KOPT-K1 (cell line): ENCODE data around the gene CASP3.
A peak's percentile ranks its signal among the peaks of the same experiment; 100 is the strongest.
"Not testable (repeated sequence)": the region's sequence is repeated elsewhere in the genome, so short reads cannot be mapped to it uniquely, and the experiment has no call there.

Source experiments
- H3K27ac ChIP-seq: fragments of 200-600 bp; sonication (generic); 2 replicates; pipeline ENCODE4 v1.5.1; 2016; ENCODE audit warnings: antibody characterized with exemption, mild to moderate bottlenecking, low read depth, low read length; ENCODE audit not compliant: poor library complexity, severe bottlenecking
- H3K36me3 ChIP-seq: fragments of 200-600 bp; sonication (generic); 2 replicates; pipeline ENCODE4 v1.5.1; 2017; ENCODE audit warnings: antibody characterized with exemption, mild to moderate bottlenecking, low read length, moderate library complexity; ENCODE audit not compliant: insufficient read depth
- H3K9me3 ChIP-seq: fragments of 200-600 bp; sonication (generic); 2 replicates; pipeline ENCODE4 v1.5.1; 2017; ENCODE audit warnings: antibody characterized with exemption, low read length, mild to moderate bottlenecking; ENCODE audit not compliant: insufficient read depth, poor library complexity, severe bottlenecking

CASP3 gene

DNA sequence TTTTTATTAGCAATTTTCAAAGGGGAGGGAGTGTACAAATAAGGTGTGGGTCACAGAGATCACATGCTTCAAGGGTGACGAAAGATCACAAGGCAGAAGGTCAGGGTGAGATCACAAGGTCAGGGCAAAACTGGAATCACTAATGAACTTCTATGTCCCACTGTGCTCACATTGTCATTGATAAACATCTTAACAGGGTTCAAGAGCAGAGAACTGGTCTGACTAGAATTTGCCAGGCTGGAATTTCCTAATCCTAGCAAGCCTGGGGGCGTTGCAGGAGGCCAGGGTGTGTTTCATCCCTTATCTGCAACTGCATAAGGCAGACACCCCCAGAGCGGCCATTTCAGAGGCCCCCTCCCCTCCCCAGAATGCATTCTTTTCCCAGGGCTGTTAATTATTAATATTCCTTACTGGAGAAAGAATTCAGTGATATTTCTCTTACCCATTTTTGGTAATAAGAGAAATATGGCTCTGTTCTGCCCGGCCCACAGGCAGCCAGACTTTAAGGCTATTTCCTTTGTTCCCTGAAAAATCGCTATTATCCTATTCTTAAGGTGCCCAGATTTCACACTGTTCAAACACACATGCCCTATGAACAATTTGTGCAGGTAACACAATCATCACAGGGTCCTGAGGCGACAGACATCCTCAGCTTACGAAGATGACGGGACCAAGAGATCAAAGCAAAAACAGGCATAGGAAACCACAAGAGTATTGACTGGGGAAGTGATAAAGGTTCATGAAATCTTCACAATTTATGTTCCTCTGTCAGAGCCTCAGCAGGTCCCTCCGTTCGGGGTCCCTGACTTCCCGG lies 23.3 kb downstream of the CASP3 start:
- not testable (repeated sequence) for H3K27ac ChIP-seq, H3K9me3 ChIP-seq
- H3K36me3 ChIP-seq, result peaks cover 75% of the 10 kb centered on the region

DNA sequence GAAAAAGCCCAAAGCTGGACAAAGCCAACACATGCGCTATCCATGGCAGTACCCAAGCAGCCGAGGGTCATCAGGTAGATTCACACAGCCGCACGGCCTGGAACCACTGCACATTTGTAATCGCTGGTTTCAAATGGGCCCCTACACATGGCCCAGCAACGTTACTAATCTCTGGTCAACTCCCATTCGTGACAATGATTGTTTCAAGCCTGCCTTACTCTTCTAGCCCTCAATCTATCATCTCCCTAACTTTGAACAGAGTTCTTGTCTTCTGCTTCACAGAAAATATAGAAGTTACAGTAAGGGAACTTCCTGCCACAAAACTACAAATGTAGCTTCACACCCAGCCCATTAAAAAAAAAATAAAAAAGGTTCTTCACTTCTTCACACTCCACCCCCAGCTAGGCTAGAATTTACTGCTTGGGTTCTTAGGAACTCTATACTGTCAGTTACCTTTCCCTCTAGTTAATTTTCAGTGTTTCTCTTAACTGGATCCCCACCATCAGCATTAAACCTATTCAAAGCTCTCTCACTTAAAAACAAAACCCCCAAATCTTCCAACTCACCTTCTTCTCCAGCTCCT lies 24.2 kb downstream of the CASP3 start:
- no peaks in the 10 kb centered on the region for H3K9me3 ChIP-seq
- no peak overlapping the region for H3K27ac ChIP-seq
- peaks cover 66% of the 10 kb centered on the region for H3K36me3 ChIP-seq

DNA sequence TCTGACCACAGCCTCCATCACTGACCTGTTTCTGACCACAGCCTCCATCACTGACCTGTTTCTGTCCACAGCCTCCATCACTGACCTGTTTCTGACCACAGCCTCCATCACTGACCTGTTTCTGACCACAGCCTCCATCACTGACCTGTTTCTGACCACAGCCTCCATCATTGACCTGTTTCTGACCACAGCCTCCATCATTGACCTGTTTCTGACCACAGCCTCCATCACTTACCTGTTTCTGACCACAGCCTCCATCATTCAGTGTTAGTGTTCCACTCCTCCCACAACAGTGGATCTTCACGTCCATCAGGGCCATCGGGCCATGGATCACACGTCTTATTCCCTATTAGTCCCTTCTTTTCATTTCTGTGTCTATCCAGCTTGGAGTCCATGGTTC lies 24.7 kb downstream of the CASP3 start:
- H3K36me3 ChIP-seq, result peaks cover 60% of the 10 kb centered on the region
- not testable (repeated sequence) for H3K9me3 ChIP-seq, H3K27ac ChIP-seq

DNA sequence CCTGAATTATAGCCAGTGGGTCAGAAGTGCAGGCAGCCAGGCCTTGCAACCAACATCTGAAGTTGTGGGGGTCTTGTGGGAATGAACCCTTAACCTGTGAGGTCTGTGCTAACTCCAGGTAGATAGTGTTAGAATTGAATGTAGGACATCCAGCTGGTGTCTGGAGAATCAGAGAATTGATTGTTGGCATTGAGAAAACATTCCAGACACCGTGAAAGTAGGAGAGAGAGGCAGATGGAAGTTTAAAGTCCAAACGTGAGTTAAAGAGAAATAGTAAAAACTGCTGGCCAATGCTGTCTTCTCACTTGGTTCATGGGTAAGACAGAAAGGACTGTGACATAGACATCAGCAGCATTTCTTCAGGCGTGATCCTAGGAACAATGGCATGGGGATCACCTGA lies 27.7 kb downstream of the CASP3 start:
- H3K36me3 ChIP-seq, result peaks cover 31% of the 10 kb centered on the region
- no peaks in the 10 kb centered on the region for H3K9me3 ChIP-seq
- H3K27ac ChIP-seq, result no peak overlapping the region

DNA sequence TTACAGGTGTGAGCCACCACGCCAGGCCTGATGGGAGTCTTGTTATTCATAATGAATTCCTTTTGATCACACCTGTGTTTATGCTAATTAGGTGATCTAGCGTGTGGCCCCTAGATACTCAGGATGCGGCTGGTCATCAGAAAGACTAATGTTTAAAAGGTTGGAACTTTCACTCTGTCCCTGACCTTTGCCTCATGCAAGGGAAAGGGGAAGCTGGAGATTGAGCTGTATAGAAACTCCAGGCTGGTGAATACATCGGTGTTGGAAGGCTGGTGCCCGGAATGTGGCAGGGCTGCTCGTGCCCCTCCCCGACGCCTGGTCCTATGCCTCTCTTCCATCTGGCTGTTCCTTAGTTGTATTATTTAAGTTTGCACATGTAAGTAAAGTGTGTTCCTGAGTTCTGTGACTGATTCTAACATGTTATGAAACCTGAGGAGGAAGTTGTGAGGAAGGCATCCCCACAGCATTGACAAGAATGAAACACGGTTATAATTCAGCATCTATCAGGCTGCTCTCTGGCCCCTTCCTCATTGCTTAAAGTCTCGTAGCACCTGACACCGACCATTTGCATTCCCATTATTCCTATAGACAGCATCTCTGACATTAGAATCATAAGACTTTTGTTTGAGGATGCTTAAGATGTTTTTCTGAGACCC lies 28.9 kb downstream of the CASP3 start:
- Histone ChIP-seq H3K36me3 (peaks cover 20% of the 10 kb centered on the region; the same call in 1 of the 2 replicates), H3K27ac (no peak overlapping the region), H3K9me3 (peaks cover 3% of the 10 kb centered on the region)

DNA sequence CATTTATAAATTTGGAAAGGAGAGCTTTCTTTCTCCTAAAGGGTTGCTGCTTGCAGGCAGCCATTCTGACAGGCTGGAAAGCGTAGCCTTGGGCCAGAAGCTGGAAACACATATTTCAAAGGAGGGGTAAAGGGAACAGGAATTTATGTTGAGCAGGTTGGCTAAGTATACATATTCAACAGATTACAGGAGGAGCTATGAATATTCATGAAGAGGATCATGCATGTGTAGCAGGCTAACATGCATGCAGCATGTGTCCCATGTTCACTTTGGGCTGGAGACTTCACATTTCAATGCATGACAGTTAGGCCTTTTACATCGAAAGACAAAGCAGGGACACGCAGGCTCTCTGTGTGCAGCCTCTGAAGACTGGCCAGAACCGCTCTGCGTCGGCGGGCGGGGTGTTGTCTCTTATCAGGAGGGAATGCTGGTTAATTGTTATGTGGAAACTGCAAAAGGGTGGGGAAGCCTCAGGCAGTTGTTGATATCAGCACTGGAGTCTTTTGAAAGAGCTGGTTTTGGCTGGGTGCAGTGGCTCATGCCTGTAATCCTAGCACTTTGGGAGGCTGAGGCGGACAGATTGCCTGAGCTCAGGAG lies 31.5 kb downstream of the CASP3 start:
- H3K36me3 ChIP-seq, result no peaks in the 10 kb centered on the region
- peaks cover 20% of the 10 kb centered on the region for H3K9me3 ChIP-seq
- H3K27ac ChIP-seq, result no peak overlapping the region

DNA sequence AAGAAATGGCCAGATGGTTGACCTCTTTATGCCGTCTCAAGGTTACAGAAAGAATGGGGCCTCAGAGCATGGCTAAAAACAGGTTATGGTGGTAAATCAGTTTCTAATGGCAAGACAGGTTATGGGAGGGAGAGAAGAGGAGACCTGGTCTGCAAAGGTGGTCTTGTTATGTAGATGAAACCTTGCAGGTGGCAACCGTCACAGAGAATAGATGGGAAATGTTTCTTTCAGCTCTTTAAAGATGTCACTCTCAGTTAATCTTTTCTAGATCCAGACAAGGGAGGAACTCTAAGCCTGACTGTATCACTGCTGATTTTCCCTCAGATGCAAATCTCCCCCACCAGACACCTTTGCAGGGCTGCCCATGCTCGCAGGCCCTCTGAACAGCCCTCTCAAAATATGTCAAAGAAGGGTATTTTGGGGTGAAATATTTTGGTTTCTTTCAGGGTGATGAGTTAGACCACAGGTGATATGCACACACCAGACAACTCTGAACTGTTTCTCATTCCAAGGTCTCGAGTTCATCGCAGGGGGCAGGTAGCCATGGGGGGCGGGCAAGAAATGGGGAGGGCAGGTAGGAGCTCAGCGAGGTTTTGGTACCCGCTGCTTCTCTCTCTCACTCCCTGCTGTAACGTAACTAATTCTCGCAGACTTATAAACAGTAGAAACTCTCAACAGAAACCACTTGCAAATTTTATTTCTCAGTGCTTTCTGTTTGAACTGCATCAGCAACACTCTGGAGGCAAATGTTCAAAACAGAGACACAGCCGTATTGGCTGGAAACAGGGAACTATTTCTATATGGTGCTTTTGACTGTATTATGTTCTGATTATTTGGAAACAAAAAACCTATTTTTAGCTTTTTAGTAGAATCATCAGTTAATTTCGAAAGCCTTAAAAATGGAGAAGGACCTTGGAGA lies 32.4 kb downstream of the CASP3 start:
- Histone ChIP-seq H3K36me3 (no peaks in the 10 kb centered on the region), H3K27ac (no peak overlapping the region), H3K9me3 (peaks cover 20% of the 10 kb centered on the region)

DNA sequence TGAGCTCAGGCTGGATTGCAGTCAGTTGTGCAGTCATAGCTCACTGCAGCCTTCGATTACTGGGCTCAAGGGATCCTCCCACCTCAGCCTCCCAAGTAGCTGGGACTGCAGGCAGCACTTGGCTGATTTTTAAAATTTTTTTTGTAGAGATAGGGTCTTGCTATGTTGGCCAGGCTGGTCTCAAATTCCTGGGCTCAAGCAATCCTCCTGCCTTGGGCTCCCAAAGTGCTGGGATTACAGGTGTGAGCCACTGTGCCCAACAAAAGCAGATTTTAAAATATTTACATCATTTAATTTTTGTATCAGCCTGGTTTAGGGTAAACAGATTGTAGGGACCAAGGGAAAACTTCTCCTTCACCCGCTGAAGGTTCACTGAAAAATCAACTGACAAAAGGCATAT lies 33.1 kb downstream of the CASP3 start:
- H3K36me3 ChIP-seq, H3K27ac ChIP-seq: not testable (repeated sequence)
- peaks cover 20% of the 10 kb centered on the region for H3K9me3 ChIP-seq

DNA sequence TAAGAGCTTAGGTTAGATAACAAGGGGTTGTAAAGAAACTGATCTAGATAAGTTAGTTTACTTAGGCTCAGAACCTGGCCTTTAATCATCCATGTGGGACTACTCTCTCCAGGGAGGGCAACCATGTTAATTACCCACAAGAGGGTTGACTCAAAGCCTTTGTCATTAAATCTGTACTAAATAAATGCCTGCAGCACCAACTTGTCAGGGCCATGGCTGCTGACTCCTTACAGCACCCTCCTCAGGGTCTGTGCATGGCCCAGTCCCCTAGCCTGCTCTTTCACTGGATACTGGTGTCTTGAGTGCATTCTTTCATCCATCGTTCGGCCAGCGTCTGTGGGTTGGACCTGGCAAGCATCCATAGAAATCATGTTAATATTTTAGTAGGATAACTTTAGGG lies 34.7 kb downstream of the CASP3 start:
- Histone ChIP-seq H3K36me3 (no peaks in the 10 kb centered on the region), H3K9me3 (peaks cover 20% of the 10 kb centered on the region), H3K27ac (no peak overlapping the region)

DNA sequence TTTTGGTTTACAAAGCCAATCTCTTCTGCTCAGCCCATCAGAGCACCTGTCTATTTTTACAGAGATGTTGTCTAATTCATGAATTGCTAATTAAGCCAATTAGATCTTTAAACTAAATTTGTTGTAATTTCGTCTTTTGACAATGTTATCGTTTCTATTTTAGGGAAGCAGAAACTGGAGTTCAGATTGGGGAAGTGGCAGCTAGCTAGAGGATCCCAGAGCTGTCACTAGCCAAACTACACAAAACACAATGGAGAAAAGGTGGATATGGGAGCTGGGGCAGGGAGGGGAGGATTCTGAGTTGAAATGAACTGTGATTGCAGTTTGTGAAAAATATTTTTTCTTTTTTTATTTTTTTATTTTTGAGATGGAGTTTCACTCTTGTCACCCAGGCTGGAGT lies 35.8 kb downstream of the CASP3 start:
- Histone ChIP-seq H3K9me3 (peaks cover 20% of the 10 kb centered on the region), H3K27ac (no peak overlapping the region), H3K36me3 (no peaks in the 10 kb centered on the region)

DNA sequence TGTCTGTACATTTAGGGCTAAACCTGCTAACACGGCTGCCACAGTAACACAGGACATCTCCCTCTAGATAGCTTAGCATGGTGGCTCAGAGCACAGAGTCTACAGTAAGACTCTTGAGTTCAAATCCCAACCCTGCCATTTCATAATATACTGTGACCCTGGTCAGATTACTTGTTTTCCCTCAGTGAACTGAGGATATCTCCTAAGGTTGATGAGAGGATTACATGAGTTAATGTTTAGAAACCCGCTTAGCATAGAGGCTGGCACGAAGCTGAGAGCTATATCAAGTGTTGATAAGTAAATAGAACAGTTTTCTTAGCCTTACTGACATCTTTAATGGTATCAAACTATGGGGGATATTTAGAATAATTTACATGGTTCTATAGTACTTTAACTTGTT lies 37.2 kb downstream of the CASP3 start:
- Histone ChIP-seq H3K27ac (no peak overlapping the region), H3K36me3 (no peaks in the 10 kb centered on the region), H3K9me3 (peaks cover 20% of the 10 kb centered on the region)

DNA sequence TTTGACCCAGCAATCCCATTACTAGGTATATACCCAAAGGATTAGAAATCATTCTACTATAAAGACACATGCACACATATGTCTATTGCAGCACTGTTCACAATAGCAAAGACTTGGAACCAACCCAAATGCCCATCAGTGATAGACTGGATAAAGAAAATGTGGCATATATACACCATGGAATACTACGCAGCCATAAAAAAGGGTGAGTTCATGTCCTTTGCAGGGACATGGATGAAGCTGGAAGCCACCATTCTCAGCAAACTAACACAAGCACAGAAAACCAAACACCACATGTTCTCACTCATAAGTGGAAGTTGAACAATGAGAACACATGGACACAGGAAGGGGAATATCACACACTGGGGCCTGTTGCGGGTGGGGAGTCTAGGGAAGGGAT lies 41.8 kb downstream of the CASP3 start:
- H3K36me3 ChIP-seq, H3K27ac ChIP-seq: not testable (repeated sequence)
- H3K9me3 ChIP-seq, result peaks cover 27% of the 10 kb centered on the region

DNA sequence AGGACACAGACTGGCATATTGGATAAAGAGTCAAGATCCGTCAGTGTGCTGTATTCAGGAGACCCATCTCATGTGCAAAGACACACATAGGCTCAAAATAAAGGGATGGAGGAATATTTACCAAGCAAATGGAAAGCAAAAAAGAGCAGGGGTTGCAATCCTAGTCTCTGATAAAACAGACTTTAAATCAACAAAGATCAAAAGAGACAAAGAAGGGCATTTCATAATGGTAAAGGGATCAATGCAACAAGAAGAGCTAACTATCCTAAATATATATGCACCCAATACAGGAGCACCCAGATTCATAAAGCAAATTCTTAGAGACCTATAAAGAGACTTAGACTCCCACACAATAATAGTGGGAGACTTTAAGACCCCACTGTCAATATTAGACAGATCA lies 46.4 kb downstream of the CASP3 start:
- not testable (repeated sequence) for H3K27ac ChIP-seq, H3K36me3 ChIP-seq
- peaks cover 27% of the 10 kb centered on the region for H3K9me3 ChIP-seq

DNA sequence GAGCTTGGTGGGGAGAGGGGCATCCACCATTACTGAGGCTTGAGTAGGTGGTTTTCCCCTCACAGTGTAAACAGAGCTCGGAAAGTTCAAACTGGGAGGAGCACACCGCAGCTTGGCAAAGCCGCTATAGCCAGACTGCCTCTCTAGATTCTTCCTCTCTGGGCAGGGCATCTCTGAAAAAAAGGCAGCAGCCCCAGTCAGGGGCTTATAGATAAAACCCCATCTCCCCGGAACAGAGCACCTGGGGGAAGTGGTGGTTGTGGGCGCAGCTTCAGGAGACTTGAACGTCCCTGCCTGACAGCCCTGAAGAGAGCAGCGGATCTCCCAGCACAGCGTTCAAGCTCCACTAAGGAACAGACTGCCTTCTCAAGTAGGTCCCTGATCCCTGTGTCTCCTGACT lies 48.3 kb downstream of the CASP3 start:
- H3K36me3 ChIP-seq, result not testable (repeated sequence)
- Histone ChIP-seq H3K27ac (peak overlapping the region; percentile 77), H3K9me3 (peaks cover 20% of the 10 kb centered on the region)
